ENCODE data around the gene PDXDC1.
"Not testable (repeated sequence)": the region's sequence is repeated elsewhere in the genome, so short reads cannot be mapped to it uniquely, and the experiment has no call there.

DNA sequence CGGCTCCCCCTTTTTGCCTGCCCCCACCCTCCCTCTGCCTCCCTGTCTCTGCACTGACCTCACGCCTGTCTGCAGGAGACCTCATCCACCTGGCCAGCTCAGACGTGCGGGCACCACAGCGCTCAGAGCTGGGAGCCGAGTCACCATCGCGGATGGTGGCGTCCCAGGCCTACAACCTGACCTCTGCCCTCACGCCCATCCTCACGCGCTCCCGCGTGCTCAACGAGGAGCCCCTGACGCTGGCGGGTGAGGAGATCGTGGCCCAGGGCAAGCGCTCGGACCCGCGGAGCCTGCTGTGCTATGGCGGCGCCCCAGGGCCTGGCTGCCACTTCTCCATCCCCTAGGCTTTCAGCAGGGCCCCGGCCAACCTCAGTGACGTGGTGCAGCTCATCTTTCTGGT is 45.6 kb upstream of the PDXDC1 start:
- TF ChIP-seq CTCF, POLR2A (IDR thresholded peaks at IDR 0.05): not testable (repeated sequence)
